Stimulated activated CD4-positive, alpha-beta T cell treated with anti-CD3 and anti-CD28 coated beads, Interleukin-15, amount 100 ng/mL, for 48 hours (primary cell): ENCODE data around the gene DES.
"Not testable (repeated sequence)": the region's sequence is repeated elsewhere in the genome, so short reads cannot be mapped to it uniquely, and the experiment has no call there.

Experiments used
- DNase-seq, 2 donors: peaks; one replicate each; pipeline ENCODE4 v3.0.0-alpha.2; 2020; ENCODE audit warnings: low read depth in 2 of 2

DES gene

DNA sequence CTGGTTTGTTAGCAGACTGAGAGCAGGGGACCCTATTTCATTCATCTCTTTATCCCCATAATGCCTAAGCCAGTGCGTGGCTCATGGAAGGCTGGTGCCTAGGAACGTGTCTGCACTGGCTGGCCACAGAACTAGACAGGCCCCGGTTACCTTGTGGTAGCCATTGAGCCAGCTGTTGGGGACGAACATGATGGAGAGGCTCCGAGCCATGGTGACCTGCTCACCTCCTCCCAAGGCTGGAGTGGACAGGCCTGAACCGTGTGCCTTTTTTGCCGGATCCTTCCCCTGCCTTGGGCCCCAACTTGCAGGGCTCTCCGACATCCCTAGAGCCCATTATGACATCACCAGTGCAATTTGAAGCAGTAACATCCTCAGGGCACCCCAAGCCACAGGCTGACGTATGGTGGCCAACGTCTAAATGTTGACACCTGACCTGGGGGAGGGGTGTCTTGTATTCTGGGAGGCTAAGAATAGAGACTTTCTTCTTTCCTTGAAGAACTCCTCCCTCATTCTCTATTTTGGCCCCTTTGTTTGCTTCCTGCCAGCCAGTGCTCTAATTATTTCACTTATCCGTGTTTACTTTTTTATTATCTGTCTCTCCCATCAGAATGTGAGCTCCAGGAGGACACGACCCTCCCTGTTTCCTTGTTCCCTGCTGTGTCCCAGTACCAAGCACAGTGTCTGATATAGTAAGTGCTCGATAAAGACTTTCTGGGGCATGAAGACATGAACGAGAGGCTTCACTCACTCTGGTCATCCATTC lies 18.3 kb upstream of the DES start:
- no peak for DNase-seq

DNA sequence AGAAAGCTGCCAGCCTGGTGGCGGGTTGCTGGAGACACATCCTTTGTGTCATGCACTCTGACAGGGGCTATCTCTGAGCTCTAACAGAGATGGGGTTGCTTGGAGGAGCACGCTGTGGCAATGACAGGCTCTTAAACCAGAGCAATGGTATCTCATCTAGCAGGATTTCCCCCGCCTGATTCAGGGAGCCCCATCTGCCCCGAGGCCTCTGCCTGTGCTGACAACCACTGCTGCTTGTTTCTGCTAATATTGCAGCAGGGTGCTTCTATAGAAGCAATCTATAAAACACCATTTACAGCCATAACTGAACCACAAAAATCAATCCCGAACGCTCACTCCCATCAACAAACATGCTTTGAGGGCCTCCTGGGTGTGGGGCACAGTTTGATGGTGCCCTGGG lies 17.6 kb upstream of the DES start:
- DNase-seq = no peak

DNA sequence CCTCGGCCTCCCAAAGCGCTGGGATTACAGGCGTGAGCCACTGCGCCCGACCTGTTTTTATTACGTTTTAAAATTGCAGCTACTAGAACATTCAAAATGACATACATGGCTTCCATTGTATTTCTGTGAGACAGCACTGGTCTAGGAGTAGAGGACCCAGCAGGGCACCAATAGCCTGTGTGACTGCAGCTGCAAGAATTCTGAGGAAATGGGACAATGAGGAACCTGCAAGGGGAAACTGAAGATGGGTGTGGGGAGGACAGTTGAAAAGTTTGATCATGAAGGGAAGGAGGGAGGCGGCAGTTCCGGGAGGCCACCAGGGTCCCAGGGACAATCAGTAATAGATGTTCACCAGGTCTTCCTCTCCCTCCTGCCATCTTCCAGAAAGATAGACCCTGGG lies 16.6 kb upstream of the DES start:
- no peak for DNase-seq

DNA sequence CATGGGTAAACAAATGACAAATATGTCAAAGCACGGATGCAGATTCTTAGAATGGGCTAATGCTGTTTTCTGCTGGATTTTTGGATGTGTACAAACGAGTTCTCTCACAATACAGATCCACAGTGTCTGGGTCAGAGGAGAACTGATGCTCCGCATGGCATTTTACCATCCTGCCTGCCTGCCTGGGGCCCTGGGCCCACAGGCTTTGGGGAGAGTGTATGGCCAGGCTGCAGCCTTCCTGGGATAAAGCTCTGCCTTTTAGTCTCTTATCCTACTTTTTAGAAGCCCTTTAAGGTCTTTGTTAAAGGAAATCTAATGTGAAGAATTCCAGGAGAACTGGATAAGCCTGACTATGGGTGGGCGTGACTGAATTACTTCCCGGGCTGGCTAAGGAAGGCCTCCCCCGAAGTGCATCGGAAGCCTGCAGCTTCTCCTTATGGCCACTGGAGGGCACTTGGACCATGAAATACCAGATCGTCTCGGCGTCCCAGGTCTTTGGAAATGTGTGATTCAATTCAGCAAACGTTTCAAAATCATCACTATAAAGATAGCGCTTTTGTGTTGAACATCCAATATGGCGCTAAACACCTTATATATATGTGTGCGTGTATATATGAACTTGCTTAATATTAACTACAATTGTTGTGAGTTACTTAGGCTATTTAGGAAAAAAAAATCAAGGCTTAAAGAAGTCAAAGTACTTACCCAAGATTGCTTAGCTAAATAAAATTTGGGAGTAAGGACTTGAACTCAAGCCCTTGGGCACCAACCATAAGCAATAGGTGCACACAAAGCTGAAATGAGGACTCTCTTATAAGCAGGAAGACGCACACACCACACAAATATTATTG lies 15.3 kb upstream of the DES start:
- peak; percentile 40 to 44 for DNase-seq

DNA sequence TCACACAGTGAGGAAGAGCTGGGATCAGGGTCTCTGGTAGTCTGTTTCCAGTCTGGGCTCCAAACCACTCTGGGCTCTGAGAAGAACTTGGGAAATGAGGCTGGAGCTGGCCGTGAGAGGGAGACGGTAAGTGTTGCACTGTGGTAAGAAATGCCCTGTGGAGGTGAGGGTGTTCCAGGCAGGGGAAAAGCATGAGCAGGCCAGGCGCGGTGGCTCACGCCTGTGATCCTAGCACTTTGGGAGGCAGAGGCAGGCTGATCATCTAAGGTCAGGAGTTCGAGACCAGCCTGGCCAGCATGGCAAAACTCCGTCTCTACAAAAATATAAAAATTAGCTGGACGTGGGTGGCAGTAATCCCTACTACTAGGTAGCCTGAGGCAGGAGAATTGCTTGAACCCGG lies 14.3 kb upstream of the DES start:
- DNase-seq = no peak

DNA sequence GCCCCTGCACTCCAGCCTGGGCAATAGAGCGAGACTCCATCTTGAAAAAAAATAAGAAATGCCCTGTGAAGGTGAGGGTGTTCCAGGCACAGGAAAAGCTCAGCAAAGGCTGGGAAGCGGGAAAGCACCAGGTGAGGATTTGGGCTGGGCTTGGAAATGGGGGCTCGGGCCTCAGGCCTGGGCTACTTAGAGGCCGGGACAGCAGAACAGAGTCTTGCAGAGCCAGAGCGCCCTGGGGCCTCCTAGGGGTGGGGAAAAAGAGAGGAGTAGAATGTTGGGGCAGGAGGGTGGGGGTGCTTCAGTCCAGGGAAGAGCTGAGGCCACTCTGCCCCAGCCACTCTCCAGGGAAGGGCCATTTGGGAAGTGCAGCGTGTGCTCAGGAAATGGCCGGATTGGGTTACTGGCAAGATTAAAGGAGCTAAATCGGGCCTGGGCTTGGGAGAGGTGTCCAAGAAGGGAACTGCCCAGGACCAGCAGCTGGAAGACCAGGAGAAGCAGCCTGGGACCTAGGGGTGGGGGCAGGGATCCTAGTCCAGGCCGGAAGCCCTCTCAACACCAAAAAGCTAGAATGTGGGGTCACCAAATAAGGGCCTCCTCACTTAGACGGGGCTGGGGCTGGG lies 13.8 kb upstream of the DES start:
- DNase-seq = no peak

DNA sequence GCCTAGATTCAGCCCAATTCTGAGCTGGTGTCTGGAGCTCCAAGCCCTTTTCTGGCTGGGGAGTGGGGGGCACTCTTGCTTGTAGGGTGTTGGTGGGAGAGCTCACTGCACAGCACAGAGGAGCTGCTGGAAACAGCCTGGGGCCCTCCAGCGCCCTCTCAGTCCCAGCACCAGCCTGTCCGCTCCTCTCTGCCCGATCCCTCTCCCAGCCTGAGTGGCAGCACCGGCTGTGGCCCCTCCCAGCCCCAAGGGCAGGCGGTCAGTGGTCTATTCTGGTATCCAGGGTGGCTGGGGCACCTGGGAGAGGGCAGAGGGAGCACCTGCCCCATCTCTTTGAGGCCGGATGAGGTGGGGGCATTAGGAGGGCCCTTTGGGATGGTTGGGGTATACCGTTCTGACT lies 13.2 kb upstream of the DES start:
- DNase-seq = no peak

DNA sequence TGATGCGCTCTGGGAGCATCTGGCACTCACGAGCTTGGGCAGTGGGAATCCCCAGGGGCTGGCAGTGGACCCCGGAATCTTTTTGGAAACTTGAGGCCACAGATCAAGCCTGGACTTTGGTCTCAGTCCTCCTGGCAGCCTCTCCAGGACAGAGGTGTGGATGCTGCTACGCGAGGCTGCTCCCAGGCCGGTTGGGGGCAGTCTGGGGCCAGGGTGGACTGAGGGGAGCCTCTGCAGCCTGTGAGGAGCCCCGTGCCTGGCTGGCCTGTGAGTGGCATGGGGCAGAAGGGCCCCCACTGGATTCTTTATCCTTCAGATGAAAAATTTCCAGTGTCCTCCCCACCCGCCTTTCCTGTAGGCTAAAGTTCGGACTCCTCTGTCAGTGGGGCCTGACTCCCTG lies 12.7 kb upstream of the DES start:
- DNase-seq = no peak

DNA sequence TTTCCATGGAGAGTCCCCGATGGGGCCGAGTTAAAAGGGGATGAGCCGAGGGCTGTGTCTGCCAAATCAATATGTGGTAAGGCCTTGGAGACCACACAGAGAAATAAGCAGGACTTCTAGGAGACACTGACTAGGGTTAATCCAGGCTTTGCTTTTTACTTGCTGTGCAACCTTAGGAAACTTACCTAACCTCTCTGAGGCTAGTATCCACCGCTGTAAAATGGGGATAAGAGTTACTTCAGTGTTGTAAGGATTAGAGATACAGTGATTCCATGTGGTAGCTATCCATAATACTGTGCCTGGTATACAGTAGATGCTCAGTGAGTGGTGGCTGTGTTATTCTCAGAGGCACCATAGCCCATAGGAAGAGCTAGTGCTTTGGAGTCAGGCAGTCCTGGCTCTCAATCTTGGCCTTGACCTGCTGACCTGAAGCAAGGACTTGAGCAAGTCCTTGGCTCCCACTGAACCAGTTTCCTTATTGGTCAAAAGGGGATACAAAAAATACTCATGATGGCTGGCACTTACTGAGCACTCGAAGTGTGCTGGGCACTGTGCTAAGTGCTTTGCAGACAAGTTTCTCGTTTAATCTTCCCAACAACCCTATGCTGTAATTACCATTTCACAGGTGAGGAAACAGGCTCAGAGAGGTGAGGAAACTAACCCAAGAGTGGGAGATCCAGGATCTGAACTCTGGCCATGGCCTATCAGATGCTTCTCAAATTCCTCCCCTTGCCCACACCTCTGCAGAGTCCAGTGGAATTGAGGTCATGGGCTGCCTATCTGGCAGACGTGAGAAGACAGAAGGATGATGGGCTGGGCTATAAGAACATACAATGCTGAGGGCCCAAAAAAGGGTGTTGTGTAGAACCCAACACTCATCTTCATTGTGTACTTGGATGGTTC lies 12.0 kb upstream of the DES start:
- no peak for DNase-seq

DNA sequence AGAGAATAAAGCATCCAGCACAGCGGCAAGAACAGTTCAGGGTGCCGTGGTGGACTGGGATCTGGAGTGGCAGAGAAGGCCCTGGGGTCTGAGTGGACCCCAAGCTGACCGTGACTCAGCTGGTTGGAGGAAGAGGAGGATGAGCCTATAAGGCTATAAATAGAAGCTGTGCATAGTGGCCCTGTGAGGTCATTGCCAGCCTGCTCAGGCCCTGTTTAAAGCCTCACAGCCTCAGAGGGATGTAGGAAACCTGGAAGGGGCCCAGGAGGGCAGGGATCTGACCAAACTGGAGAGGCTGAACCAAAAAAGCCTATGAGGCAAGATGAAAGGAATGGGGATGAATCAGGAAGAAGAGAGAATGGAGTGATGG lies 11.3 kb upstream of the DES start:
- no peak for DNase-seq

DNA sequence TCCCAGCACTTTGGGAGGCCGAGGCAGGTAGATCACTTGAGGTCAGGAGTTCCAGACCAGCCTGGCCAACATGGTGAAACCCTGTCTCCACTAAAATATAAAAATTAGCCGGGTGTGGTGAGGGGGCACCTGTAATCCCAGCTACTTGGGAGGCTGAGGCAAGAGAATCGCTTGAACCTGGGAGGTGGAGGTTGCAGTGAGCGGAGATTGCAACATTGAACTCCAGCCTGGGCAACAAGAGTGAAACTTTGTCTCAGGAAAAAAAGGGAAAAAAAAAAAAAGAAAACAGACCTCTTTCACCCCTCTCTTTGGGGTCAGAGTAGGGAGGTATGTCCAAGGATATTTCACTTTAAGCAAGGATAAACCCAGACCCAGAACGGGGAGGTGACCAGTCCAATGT lies 10.8 kb upstream of the DES start:
- DNase-seq = not testable (repeated sequence)

DNA sequence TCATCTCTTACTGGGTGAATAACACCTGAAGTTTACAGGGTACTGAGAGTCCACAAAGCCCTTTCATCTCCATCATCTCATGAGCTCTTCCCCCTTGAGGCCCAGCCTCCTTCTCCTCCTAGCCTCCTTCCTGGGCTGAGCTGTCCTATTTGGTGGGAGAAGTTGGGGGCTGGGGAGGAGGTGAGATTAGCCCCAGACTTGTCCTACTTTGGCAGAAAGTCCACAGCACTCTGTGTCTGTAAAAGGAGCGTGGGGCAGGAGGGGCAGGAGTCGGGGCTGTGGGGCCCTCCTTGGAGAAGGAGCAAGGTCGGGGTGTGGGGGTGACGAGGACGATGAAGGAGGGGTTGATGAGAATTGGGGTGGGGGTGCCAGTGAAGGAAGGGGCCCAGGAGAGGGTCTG lies 10.0 kb upstream of the DES start:
- DNase-seq = no peak

DNA sequence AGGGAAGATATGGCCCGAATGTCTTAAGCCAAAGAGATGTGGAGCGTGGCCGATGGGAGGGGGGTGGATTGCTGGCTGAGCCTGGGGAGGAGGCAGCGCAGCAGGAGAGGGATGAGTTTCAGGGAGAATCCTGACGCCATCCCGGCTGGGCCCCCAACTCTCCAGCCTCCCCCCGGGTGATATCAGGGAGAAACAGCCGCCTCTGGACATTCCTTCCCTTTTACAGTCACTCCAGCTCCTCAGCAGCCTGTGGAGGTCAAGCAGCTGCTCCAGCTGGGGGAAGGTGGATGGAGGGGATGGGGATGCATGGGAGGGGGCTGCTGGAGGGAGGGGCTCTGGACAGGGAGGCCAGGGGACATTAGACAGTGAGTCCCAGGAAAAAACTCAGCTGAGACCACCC lies 9.5 kb upstream of the DES start:
- DNase-seq = no peak

DNA sequence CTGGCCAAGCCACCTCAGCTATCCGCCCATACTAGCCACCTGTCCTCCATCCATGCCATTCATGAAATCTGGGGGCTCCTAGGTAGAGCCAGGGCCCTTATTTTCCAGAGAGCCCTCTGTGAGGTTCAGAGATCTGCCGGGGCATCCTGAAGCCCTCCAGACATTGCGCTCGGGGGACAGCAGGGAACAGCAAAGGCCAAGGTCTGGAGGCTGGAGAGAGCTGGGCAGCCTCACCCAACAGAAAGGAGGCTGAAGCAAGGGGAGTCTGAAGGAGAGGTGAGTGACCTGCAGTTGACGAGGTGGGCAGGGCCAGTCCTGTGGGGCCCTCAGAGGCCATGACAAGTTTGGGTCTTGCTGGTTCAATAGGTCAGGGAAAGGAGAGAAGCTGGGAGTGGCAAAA lies 8.6 kb upstream of the DES start:
- no peak for DNase-seq

DNA sequence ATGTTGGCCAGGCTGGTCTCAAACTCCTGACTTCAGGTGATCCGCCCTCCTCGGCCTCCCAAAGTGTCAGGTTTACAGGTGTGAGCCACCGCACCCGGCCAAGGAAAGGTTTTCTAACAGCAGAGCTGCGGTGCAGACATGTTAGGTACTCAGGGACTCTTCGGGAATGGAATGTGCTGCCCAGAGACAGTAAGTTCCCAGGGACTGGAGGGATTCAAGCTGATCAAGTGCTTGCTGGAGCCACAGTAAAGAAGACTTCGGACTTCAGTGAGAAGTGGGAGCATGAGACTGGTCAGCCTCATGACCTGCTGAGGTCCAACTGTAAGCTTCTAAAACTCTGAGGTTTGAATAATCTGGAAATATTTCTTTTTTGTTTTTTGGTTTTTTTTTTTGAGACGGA lies 7.8 kb upstream of the DES start:
- DNase-seq = no peak

DNA sequence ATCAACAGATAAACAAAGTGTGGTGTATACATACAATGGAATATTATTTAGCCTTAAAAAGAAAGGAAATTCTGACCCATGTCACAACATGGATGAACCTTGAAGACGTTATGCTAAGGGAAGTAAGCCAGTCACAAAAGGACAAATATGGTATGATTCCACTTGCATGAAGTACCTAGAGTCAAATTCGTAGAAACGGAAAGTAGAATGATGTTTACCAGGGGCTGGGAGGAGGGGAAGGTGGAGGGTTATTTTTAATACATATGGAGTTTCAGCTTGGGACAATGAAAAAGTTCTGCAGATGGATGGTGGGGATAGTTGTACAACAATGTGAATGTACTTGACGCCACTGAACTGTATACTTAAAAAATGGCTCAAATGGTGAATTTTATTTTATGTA lies 3.3 kb upstream of the DES start:
- DNase-seq = no peak

DNA sequence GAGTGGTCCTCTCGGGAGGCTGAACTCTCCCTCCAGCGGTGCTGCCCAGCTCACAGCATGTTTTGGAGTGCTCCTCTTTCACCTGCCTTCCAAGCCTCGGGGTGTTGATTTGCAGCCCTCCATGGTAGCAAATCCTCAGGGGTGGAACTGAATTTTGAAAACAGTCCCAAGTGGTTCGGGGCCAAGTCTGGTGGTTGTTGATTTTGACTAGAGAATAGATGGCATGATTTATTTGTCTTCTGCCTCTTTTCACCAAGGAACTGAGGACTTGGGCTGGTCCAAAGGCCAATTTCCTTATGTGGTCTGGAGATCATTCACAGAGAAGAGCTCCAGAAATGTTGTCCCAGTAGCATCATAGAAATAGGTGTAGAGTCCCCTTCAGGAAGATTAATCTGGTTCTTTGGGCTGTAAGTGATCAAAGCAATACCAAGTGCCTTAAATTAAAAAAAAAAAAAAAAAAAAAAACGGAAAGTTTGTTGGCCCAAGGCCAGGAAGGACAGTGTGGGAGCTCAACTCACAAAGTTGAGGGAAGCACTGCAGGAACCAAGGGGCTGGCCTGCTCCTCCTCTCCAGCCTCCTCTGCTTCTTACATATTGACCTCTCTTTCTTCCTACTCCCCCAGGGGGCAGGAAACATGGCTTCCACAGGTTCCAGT lies 2.5 kb upstream of the DES start:
- DNase-seq = no peak

DNA sequence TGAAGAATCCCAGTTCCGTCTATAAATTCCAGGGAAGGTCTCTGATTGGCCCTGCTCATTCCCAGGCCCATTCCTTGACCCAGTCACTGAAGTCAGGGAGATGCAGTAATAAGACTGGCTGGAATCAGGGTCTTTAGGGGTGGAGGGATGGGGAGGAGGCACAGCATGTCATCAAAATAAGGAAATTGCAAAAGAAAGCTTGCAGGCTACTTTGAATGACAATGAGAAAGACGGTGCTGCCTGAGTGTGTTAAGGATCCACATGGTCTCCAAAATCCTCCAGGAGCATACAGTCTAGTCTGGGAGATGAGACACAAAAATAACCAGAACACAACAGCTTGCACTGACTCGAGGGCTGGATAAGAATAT lies 2.0 kb upstream of the DES start:
- DNase-seq = no peak

DNA sequence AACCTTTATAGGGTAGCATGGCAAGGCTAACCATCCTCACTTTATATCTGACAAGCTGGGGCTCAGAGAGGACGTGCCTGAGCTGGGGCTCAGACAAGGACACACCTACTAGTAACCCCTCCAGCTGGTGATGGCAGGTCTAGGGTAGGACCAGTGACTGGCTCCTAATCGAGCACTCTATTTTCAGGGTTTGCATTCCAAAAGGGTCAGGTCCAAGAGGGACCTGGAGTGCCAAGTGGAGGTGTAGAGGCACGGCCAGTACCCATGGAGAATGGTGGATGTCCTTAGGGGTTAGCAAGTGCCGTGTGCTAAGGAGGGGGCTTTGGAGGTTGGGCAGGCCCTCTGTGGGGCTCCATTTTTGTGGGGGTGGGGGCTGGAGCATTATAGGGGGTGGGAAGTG lies 1.2 kb upstream of the DES start:
- DNase-seq = no peak

DNA sequence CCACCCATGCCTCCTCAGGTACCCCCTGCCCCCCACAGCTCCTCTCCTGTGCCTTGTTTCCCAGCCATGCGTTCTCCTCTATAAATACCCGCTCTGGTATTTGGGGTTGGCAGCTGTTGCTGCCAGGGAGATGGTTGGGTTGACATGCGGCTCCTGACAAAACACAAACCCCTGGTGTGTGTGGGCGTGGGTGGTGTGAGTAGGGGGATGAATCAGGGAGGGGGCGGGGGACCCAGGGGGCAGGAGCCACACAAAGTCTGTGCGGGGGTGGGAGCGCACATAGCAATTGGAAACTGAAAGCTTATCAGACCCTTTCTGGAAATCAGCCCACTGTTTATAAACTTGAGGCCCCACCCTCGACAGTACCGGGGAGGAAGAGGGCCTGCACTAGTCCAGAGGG lies 803 bp upstream of the DES start:
- DNase-seq = no peak

DNA sequence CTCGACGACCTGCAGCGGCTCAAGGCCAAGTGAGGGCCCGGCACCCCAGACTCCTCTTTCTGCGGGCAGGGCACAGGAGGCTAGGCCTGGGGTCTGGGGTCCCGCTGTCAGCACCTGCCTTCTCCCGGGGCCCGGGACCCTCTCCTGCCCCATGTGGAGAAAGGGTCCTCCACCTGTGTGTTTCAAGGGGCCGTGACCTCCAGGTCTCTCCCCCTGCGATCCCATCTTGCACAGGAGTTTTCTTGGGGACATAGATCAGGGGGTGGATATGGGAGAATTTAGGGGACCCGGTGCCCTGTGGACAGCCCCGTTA lies 791 bp downstream of the DES start:
- DNase-seq = no peak
